GM21390 (cell line): Measurements from ENCODE around the gene RNU6-9.
A peak's percentile ranks its signal among the peaks of the same experiment; 100 is the strongest.

Experiments
- ATAC-seq: cut with Tn5 transposase; IDR thresholded peaks from one replicate; pipeline ENCODE4 v1.9.1; 2021; ENCODE audit not compliant: unreplicated experiment

RNU6-9 gene

GRCh38 chr19:916645-917322 is 23.5 kb downstream of the RNU6-9 start:
- ATAC-seq: no peak

DNA sequence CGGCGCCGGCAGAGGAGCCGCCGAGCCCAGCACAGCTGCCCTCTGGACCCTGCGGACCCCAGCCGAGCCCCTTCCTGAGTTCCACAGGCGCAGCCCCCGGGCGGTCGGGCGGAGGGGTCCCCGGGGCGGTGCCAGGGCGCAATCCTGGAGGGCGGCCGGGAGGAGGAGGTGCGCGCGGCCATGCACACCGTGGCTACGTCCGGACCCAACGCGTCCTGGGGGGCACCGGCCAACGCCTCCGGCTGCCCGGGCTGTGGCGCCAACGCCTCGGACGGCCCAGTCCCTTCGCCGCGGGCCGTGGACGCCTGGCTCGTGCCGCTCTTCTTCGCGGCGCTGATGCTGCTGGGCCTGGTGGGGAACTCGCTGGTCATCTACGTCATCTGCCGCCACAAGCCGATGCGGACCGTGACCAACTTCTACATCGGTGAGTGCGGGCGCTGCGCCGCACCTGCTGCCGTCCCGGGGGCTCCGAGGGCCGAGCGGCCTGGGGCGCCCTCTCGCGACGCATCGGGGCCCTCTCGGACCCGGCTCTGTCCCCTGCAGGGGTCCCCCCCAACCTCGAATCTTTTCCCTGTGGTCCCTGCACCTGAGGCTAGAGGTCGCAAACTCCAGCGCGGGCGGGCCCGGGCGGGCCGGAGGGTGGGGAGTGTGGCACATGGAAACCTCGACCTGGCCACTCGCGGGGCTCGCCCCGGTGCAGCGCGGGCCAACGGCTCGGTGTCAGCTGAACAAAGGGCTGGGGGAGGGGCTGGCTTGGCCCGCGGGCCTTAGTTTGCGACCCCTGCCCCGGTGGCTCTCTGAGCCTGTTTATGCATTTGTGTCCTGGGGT is 24.3 kb downstream of the RNU6-9 start, which contains the start of gene KISS1R:
TSS of gene KISS1R (plus strand) at position 11 of the 829 bp plus-strand sequence. CDS start at position 181, 170 bp downstream.
- no peak for ATAC-seq

- no peak for ATAC-seq
Measured at GRCh38 chr19:918152-918437, 24.8 kb downstream of the RNU6-9 start.

- ATAC-seq: no peak
Measured at GRCh38 chr19:918481-919198, 25.4 kb downstream of the RNU6-9 start.

DNA sequence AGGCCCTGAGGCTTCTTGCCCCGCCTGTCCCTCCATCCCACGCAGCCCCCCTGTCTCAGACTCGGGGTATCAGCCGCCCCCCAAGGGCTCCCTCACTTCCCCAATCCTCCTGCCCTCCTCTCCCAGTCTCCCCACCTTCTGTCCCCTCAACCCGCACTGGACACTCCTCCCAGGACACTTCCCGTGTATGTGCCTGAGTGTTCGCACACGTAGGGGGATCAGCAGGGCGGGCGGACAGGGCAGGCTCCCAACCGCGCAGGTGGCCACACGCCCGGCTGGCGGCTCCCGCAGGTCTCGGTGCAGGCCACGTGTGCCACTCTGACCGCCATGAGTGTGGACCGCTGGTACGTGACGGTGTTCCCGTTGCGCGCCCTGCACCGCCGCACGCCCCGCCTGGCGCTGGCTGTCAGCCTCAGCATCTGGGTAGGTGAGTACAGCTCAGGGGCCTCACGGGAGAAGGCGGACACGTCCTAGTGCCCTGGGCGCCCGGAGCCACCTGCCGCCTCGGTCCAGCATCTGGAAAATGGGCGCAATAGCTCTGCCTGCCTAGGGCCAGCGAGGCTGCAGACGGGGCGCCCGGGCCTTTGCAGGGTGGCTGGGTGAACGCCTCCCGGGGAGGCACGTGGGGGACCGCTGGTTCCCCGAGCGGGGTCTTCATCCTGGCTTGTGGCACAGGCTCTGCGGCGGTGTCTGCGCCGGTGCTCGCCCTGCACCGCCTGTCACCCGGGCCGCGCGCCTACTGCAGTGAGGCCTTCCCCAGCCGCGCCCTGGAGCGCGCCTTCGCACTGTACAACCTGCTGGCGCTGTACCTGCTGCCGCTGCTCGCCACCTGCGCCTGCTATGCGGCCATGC is 26.1 kb downstream of the RNU6-9 start:
- ATAC-seq: no peak

GRCh38 chr19:920051-920864 is 27.0 kb downstream of the RNU6-9 start:
- no peak for ATAC-seq

GRCh38 chr19:924553-925086 is 31.3 kb downstream of the RNU6-9 start:
- ATAC-seq: no peak

GRCh38 chr19:925087-925525 is 31.8 kb downstream of the RNU6-9 start:
- peak; percentile 45 for ATAC-seq

GRCh38 chr19:925526-926322 is 32.4 kb downstream of the RNU6-9 start, which contains the start of gene ARID3A:
TSS of gene ARID3A (plus strand) at chr19:926035. CDS start at chr19:929529, 3,494 bp downstream.
- peak; percentile 44 for ATAC-seq

GRCh38 chr19:926323-926588 is 33.0 kb downstream of the RNU6-9 start:
- ATAC-seq: no peak

DNA sequence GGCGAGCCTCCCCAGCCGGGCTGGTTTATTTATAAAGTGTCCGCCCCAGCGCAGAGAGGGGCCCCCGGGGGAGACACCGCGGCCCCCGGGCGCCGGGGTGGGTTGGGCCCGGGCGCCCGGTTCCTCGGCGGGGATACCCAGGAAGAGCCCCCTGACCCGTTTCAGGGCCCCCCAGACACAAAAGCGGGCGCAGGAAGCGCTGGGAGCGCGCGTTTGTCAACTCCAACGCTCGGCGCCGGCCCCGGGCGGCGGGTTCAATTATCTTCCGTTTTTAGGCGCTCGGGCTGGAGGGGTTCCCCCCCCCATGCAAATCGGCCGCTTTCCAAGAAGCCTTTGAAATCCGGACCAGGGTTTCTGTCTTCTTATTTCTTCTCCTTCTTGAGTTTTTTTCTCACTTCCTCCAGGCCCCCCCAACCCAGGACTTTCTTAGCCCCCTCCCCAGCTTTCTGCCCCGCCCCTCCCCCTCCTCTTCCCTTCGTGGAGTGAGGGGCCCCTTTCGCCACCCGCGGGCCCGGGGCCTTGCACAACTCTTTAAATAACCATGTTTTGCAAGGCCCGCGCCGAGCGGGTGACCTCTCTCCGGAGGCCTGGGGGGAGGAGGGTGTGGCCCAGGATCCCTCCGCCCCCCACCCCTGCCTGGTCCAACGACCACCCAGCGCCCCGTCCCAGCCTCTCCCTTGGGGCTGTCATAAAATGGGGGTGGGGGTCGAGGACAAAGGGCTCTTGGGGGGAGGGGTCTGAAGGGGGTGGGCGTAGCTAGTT is 33.5 kb downstream of the RNU6-9 start:
- ATAC-seq: no peak

DNA sequence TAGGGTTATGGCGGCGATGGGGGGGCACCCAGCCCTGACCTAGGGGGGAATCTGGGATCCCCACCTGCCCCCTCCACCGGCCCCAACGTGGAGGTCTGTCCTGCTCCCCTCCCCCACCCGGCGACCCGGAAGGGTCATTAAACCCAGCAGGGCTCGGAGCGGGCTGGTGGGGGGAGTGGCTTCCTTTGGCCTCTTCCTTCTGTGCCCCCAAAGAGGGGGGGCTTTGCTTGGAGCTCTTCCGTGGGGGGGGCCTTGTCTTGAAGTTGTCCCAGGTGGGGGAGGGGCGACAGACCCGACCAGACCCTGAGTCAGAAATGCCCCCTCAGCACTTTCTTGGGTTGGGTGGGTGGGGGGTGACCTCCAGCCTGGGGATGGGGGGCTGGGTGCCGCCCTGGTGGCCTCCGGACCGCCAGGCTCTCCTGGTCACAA is 34.1 kb downstream of the RNU6-9 start:
- no peak for ATAC-seq

GRCh38 chr19:927780-928401 is 34.6 kb downstream of the RNU6-9 start:
- no peak for ATAC-seq

GRCh38 chr19:928471-929202 is 35.4 kb downstream of the RNU6-9 start:
- ATAC-seq: no peak

- no peak for ATAC-seq
Measured at GRCh38 chr19:929203-929890, 36.1 kb downstream of the RNU6-9 start.

GRCh38 chr19:929891-930258 is 36.6 kb downstream of the RNU6-9 start:
- ATAC-seq: no peak
